GM19438 (cell line): Measurements from ENCODE around the gene RUNX1.

Experiments
- ATAC-seq: cut with Tn5 transposase; IDR thresholded peaks from one replicate; pipeline ENCODE4 v1.9.1; 2021; ENCODE audit warnings: low read depth; ENCODE audit not compliant: unreplicated experiment

Gene RUNX1

DNA sequence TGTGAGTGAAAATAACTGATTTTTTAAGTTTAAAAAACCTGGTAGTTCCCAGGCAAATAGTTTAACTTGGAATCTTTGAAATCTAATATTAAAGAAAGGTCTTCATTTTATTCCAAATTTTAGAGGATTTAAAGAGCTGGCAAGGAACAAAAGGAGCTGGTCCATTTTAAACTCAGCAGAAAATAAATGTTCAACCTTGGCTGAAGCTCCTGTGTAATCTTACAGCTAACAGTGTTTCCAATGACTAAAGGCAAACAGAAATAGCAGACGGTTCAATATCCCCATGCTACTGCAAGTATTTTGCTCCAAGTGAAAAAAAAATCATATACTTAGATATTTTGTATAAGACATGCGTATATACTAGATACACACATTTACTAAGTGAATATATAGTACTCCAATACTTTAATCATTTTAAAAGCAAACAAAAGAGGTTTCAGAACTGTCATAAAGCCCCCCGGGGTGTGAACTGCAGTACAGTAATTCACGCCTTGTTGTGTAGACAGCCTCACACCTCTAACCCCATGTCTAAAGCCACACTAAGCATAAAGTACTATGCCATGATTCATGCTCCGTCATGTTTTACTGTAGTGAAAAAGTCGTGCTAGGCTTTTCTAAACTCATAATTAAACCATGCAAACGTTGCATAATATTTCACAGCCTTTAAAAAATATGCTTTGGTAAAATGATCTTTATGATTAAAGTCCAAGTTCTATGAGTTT, 248.1 kb downstream of the RUNX1 start:
- no peak for ATAC-seq

DNA sequence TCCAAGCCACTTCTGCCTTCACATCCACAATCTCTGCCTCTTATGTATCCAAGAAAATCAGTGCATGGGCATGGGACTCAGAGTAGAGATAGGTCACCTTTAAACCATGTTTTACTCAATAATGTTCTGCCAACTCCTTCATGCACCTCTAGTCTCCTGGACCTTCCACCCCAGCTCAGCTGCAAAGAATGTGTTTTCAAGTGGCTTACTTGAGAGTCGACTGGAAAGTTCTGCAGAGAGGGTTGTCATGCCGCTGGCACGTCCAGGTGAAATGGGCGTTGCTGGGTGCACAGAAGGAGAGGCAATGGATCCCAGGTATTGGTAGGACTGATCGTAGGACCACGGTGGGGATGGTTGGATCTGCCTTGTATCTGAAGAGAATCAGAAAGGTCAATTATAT, 250.0 kb downstream of the RUNX1 start:
- ATAC-seq, result no peak

DNA sequence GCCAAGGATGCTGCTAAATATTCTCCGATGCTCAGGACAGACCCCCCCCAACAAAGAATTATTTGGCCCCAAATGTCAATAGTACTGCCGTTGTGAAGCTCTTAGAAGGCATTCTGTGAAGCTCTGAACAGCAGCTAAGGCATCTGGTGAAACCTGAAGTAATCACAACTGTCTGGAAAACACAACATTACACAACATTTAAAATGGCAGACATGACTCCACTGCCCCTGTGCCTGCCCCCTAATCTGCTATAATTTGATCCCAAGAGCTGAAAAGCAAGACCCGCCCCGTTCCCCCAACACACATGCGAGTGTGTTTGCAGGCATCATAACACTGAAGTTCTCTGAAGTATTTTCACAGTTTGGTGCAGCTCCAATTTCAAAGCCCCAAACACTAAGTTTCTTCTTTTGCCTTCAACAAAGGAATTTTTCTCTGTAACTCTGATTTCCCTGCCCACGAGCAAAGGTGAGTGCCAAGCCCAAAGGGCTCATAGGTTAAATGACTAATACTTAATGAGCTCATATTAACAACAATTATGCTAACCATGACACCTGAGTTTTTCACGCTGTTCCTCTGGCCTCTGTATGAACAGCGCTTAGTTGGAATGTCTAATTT, 251.1 kb downstream of the RUNX1 start:
- ATAC-seq, result no peak

DNA sequence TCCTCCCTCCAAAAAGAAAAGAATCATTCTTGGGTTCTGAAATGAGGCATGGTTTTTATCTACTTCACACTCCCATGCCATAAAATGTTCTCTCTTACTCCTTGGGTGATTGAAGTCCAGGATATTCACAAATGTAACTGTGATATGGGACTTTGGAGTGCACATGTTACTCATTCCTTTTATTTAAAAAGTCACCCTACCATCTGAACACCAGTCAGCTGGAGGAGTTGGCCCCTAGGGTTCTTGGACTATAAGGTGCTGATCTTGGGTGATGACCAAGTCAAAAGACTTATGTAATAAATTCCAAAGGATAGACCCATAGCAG, 251.9 kb downstream of the RUNX1 start:
- ATAC-seq, result no peak

DNA sequence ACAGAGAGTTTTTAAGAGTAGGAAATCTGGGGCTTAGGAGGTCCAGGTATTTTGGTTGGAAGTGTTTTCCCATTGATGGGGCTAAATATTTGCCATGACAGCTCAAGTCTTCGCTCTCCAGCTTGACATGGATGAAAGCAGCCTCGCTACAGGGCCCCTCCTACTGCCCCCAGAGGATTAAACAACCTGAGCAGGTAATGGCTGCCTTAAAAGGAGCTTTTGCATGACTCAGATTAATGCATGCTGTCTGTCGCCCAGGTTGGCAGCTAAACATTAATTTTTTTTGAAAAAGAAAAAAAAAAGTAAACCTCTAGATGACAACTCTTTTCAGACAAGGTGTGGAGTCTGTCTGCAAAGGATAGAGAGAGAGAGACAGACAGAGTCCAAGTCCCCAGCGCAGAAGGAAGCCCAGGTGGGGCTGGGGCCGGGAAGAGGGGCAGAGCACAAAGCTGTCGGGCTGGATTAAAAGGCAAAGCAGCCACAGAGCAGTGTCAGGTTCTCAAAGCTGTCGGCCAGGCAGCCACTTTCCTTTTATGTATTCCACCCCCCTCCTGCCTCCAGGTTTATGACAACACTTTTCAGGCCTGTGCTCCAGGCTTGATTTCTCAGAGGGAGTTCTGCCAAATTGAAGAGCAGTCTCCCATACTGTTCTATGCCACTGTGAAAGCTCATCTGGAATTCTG, 252.4 kb downstream of the RUNX1 start:
- no peak for ATAC-seq

DNA sequence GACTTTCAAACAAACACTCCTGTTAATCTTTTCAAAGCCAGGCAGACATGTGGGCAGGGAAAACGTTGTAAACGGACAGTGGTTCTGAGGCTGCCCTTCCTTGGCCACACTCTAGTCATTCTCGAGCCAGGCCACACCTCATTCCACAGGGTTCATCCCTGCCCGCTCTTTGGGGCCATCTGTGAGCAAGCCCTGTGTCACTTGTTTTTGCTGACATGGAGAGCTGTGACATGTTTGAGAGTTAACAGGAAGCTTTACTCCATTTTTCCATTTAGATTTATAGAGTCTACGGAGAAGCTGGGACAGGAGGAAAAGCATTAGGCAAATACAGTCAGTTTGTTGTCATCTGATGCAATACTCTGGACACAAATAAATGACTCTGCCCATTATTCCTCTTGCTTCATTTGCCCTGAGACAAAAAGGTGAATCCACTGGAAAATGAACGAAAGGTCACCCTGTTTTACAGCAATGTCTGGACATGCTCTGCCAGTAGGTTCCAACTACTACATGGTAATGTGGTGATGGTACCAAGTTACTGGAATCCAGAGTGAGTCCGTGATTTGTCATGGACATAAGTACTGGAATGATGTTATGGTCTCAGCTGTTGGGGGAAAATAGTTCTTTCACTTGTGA, 253.4 kb downstream of the RUNX1 start:
- no peak for ATAC-seq

DNA sequence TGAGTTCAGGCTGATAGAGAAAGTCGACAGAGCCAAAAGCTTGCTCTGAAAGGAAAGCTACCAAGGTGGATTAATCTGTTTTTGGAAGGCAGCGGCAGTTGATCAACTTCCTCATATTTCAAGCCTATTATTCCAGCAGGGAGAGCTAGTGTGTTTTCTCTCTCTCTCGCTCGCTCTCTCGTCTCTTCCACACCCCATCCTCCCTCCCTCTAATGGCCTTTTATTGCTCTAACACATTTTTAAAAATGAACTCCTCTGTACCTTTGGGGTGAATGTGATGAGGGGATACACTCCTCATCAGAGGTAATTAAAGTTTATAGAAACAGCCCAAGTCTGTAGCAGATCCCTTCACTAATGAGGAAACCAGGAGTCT, 253.9 kb downstream of the RUNX1 start:
- no peak for ATAC-seq

DNA sequence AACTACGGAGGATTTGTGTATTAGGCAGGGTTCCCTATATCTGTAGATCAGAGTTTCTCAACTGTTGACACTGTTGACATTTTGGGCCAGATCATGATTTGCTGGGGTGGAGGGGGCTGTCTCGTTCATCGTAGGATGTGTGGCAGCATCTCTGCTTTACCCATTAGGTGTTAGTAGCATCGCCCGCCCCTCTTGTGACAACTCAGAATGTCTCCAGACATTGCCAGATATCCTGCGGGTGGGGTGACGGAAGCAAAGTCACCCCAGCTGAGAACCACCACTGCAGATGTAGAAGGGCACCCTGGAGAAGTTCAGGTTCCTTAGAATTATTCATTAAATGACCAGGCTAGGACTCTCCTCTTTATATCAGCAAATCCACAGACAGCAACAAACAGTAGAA, 254.4 kb downstream of the RUNX1 start:
- no peak for ATAC-seq

DNA sequence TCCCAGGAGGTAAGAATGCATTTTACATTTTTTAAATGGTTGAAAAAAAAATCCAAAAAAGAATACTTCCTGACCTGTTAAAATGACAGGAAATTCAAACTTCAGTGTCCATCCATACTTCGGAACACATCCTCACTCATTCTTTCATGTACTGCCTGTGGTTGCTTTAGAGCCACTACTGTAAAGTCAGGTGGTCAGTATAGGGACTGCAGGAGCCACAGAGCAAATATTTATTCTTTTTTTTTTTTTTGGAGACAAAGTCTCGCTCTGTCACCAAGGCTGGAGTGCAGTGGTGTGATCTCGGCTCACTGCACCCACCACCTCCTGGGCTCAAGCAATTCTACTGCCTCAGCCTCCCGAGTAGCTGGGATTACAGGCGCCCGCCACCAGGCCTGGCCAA, 255.6 kb downstream of the RUNX1 start:
- no peak for ATAC-seq

DNA sequence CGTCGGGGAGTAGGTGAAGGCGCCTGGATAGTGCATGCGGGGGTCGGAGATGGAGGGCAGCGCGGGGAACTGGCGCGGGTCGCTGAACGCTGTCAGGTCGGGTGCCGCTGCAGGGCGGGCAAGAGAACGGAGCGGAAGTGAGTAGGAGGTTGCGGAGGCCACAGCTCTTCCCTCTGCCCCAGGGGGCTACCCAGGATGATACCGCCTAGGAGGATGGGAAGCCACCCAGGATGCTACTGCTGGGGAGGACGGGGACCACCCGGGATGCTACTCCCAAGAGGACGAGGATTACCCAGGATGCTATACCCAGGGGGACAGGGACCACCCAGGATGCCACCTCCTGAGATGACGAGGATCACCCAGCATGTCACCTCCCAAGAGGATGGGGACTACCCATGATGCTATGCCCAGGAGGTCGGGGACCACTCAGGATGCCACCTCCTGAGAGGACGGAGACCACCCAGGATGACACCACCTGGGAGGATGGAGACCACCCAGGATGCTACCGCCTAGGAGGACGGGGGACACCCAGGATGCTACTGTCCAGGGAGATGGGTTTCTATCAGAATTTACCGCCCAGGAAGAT, 256.5 kb downstream of the RUNX1 start:
- no peak for ATAC-seq

DNA sequence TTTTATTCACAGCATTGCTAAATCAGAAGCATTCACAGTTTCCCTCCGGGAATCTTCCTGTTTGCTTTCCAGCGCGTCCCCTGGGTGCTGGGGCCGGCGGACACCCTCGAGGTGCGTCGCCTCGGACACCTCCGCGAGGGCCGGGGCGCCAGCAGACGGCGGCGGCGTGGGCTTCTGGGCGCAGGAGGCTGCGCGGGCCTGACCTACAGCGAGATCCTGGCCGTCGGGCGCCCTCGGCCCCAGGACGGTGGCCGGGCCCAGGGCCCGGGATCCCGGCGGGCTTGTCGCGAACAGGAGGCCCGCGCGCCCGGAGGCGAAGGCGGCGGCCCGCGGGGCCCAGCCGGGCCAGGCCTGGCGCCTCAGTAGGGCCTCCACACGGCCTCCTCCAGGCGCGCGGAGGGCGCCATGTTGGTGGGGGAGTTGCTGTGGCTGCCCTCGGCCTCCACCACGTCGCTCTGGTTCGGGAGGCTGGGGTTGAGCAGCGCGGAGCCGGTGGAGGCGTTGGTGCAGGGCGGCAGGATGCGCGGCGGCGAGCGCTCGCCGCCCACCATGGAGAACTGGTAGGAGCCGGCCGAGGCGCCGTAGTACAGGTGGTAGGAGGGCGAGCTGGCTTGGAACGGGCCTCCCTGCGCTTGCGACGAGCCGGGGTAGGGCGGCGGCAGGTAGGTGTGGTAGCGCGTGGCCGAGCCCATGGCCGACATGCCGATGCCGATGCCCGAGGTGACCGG, 257.2 kb downstream of the RUNX1 start:
- ATAC-seq, result no peak

DNA sequence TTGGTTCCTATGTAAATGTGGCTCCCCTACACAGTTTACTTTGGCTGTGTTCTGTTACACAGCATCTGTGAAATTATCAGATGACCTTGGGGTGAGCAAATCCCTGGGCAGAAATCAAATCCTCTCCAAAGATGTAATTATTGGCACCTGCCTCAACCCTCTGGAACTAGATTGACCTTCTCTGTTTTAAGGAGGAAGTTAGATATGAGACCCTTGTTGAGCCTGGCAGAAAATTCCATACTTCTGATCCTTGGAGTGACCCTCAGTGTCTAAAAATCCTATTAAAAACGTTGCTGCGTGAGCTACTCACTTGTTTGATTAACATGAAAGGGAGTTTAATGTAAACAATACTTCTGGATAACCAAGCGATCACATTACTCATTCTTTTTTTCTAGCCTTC, 258.3 kb downstream of the RUNX1 start:
- ATAC-seq, result no peak

DNA sequence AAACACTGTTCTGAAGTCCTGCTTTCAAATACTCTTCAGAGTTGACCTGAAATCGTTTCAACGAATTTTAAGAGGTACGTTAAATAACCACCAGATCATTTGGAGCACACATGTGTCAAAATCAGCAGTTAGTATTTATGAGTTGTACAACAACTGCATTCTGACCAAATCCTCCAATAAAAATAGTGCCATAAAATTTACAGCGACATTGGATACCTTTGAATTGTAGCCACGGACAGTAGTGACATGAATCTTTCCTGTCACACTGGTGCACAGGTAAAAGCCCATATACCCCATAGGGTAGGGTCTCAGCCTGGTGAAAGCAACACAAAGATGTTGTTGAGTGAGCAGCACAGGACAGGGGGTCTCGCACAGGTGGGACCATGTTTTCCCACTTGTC, 258.8 kb downstream of the RUNX1 start:
- no peak for ATAC-seq

DNA sequence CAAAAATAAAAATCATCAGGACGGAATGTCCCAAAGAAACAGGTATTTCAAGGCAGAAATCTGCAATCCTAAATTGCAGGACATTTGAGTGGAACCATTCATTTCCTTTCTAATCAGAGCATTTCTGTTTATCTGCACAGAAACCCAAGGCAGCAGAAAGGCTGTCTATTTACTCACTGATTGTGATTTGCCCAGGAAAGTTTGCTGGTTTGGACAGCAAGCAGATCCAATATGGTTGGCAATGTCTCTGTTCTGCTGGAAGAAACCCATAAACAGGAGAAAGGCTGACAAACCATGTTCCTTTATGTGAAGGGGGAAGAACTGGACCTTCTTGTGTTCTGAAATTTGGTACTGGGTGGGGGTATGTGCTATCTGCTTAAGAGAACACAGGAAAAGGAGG, 260.2 kb downstream of the RUNX1 start:
- no peak for ATAC-seq

DNA sequence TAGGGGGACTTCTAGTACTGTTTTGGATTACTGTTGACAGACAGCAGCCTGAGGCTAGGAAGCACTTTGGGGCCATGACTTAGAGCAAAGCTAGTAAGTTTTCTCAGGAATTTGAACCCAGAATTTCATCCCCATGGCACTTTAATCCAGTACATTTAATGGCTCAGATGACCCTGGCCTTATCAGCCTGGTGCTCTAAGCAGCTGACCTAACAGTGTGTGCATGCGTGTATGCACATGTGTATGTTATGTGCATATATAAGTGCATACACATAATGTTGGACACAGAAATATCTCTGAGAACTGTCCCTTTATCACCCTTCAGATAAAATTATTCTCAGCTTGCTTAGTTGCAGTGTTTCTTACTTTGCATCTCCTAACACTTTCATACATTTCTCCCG, 265.3 kb downstream of the RUNX1 start:
- ATAC-seq, result no peak

DNA sequence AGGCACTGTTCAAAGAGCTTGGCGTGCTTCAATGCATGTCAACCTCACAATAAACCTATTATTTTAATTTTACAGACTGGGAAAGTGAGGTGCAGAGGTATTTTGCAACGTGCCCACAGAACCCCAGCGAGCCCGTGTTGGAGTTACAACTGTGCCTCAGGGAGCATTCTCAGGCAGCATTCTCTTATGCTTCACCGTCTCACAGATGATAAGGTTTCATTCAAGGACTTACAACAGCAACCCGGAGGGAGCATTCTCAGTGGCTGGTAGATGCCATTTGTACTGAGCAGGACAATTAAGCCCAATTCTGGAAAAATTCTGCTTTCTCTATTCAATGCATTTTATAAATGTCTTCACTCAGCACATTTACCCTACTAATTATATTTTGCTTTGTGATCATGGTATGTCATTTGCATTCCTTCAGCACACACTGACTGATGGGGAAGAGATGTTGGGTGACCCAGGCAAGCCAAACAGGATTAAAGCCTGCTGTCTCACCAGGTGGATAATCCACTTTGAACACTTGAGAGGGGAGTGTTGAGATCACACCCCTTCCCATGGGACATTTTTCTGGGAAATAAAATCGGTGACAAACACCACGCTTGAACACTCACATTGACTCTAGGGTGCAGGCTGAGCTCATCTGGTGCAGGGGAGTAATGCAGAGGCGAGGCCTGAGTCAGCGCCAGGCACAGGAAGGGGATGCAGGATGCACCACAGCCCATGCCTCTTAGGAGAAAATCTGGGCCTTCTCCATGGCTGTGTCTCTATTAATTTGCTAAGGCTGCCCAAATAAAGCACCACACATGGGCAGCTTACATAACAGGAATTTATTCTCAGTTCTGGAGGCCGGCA, 266.4 kb downstream of the RUNX1 start:
- ATAC-seq, result no peak

DNA sequence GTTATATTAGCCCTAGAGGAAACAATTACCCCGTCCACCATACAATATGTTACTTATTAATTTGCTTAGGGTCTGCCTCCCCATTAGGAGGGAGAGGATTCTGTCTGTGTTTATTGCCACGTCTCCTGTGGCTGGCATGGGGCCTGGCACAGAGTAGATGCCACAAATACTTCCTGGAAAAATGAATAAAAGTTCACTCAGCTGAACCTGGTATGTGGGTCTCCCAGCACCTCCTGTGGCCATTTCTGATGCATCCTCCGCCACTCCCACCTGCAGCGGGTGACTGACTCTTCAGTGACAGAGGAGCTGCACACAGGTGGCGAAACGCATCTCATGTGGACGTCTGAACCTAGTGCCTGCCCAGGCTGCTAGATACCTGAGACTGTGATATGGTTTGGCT, 267.6 kb downstream of the RUNX1 start:
- ATAC-seq, result no peak

DNA sequence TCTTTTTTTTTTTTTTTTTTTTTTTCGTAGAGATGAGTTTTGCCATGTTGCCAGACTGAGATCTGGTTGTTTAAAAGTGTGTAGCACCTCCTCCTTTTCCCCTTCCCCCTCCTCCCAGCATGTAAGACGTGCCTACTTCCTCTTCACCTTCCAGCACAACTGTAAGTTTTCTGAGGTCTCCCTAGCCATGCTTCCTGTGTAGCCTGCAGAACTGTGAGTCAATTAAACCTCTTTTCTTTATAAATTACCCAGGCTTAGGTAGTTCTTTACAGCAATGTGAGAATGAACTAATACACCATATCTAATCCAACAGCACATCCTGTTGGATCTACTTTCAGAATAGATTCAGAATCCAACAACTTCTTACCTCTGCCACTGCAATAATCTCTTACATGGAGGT, 269.2 kb downstream of the RUNX1 start:
- ATAC-seq, result no peak

DNA sequence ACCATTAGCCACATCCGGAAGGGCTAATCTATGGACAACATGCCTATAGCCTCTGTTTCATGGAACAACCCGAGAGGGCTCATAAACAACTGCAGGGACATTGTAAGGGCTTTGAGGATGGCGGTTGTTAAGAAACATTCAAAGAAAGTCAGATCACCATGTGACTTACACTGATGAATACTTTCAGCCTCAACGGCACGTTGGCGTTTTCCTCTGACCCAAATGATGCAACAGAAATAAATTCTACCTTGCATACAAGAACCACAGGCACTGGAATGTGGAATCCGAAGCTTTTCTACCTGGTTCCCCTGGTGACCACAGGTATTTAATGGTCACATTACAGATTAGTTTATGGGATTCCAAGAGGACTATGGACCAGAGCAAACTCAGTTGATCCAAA, 273.3 kb downstream of the RUNX1 start:
- ATAC-seq, result no peak

DNA sequence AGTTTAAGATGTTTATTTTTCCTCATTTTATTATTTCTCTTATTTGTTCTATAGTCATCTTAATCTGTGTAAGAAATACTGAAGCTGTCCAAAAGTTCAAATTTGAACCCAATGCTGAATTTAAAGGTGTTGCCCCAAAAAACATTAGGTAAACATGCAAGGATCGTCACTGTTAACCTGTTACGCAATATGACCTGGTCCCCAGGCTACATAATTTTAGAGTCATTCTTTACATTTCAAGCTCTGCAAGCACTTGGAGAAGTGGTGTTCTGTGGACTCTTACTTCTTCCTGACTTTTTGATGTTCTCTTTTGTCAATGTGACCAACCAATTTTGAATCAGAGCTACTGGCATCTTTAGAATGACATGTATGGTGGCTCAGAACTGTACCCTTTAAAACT, 274.4 kb downstream of the RUNX1 start:
- ATAC-seq, result no peak
